Adrenal gland (tissue), 5 donors: ENCODE measurements around the gene ADSS1.

Source experiments
- POLR2A ChIP-seq, 2 donors: fragments of 450-650 bp; IDR thresholded peaks; one replicate each; pipeline ENCODE4 v1.6.1; 2017; ENCODE audit warnings: antibody characterized with exemption in 2 of 2, mild to moderate bottlenecking in 2 of 2, moderate library complexity in 1 of 2
- TF ChIP-seq, protein P1 (sequence below), 6 experiments: fragments of 450-650 bp in 4 of 6; fragments of 200-600 bp in 2 of 6; sonication (generic) in 1 of 6; IDR thresholded peaks; 1 replicate in 5 of 6; 2 replicates in 1 of 6; pipeline versions ENCODE4 v1.5.1 to v1.8.0; 2016 to 2021; ENCODE audit warnings: antibody characterized with exemption in 6 of 6, mild to moderate bottlenecking in 2 of 6, moderate library complexity in 1 of 6
- donor health status: DM: no; HTN: no; CAD: no.

- TF ChIP-seq, protein P1, sequence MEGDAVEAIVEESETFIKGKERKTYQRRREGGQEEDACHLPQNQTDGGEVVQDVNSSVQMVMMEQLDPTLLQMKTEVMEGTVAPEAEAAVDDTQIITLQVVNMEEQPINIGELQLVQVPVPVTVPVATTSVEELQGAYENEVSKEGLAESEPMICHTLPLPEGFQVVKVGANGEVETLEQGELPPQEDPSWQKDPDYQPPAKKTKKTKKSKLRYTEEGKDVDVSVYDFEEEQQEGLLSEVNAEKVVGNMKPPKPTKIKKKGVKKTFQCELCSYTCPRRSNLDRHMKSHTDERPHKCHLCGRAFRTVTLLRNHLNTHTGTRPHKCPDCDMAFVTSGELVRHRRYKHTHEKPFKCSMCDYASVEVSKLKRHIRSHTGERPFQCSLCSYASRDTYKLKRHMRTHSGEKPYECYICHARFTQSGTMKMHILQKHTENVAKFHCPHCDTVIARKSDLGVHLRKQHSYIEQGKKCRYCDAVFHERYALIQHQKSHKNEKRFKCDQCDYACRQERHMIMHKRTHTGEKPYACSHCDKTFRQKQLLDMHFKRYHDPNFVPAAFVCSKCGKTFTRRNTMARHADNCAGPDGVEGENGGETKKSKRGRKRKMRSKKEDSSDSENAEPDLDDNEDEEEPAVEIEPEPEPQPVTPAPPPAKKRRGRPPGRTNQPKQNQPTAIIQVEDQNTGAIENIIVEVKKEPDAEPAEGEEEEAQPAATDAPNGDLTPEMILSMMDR (IDR thresholded peaks at IDR 0.05): no peak
- no peak for TF ChIP-seq POLR2A (IDR thresholded peaks at IDR 0.05)
Observed at GRCh38 chr14:104734051-104734587, 10.1 kb downstream of the ADSS1 start.
